SK-N-SH (cell line): ENCODE results near the gene STUB1. TPM values are rescaled to one million over a fixed set of nuclear protein-coding genes. Genes with fewer than 3 reads are reported as not detected.

ENCODE experiments used
- CTCF ChIA-PET: fragments of 300-600, 350-600 bp; formaldehyde crosslinking; extraction: SDS; loops from one replicate; lab custom pipeline; 2021; lab: Yijun Ruan, JAX
- POLR2A ChIA-PET: fragments of 350-600 bp; sonication (Branson Sonifier 250); formaldehyde crosslinking; extraction: SDS; loops from one replicate; lab custom pipeline; 2020; ENCODE audit warnings: antibody characterized with exemption, inconsistent platforms; lab: Yijun Ruan, JAX
- DNase-seq: peaks from one replicate; pipeline ENCODE4 v3.0.0; 2012
- H2AFZ ChIP-seq: fragments of 200-600 bp; sonication (generic); 2 replicates; pipeline ENCODE4 v1.8.1; 2016; ENCODE audit warnings: antibody characterized with exemption, mild to moderate bottlenecking, low read depth
- H3F3A ChIP-seq: fragments of 200-600 bp; sonication (generic); replicated peaks from 2 replicates; pipeline ENCODE3; 2016; ENCODE audit warnings: antibody characterized with exemption, mild to moderate bottlenecking; ENCODE audit not compliant: insufficient read depth
- H3K27ac ChIP-seq, 2 experiments: fragments of 200-500 bp in 1 of 2; fragments of 200-600 bp in 1 of 2; sonication (Bioruptor generic) in 1 of 2; sonication (generic), shearing (Covaris generic) in 1 of 2; 2 replicates each; pipeline versions ENCODE4 v1.5.1 to v1.6.1; 2014 to 2016; ENCODE audit warnings: low read depth in 2 of 2, inconsistent platforms in 1 of 2, low read length in 1 of 2, mild to moderate bottlenecking in 1 of 2, mixed read lengths in 1 of 2
- H3K27me3 ChIP-seq: fragments of 200-600 bp; sonication (generic), shearing (Covaris generic); 2 replicates; pipeline ENCODE4 v1.6.1; 2016; ENCODE audit warnings: mixed run types; ENCODE audit not compliant: insufficient read depth
- H3K36me3 ChIP-seq, 2 experiments: fragments of 200-500 bp in 1 of 2; fragments of 200-600 bp in 1 of 2; sonication (Bioruptor generic) in 1 of 2; sonication (generic) in 1 of 2; replicated peaks in 1 of 2; 2 replicates each; pipeline versions ENCODE3 to v1.5.1; 2014 to 2016; ENCODE audit warnings: low read length in 1 of 2, mild to moderate bottlenecking in 1 of 2; ENCODE audit not compliant: insufficient read depth in 2 of 2, control insufficient read depth in 1 of 2
- H3K4me1 ChIP-seq, 2 experiments: fragments of 200-500 bp in 1 of 2; fragments of 200-600 bp in 1 of 2; sonication (Bioruptor generic) in 1 of 2; sonication (generic), shearing (Covaris generic) in 1 of 2; 2 replicates each; pipeline versions ENCODE4 v1.5.1 to v1.6.1; 2014 to 2016; ENCODE audit warnings: low read depth in 1 of 2, low read length in 1 of 2, mixed run types in 1 of 2; ENCODE audit not compliant: insufficient read depth in 2 of 2, control insufficient read depth in 1 of 2
- H3K4me2 ChIP-seq: fragments of 200-600 bp; sonication (generic), shearing (Covaris generic); 2 replicates; pipeline ENCODE4 v1.6.1; 2017; ENCODE audit warnings: mixed run types
- H3K4me3 ChIP-seq, 2 experiments: fragments of 200-500 bp in 1 of 2; fragments of 200-600 bp in 1 of 2; sonication (Bioruptor generic) in 1 of 2; sonication (generic), shearing (Covaris generic) in 1 of 2; 2 replicates each; pipeline versions ENCODE4 v1.5.1 to v1.8.1; 2014 to 2016; ENCODE audit warnings: low read depth in 2 of 2, inconsistent platforms in 1 of 2, low read length in 1 of 2, mild to moderate bottlenecking in 1 of 2, mixed read lengths in 1 of 2, moderate library complexity in 1 of 2
- H3K79me2 ChIP-seq: fragments of 200-600 bp; sonication (generic); 2 replicates; pipeline ENCODE4 v1.8.1; 2017; ENCODE audit warnings: mild to moderate bottlenecking; ENCODE audit not compliant: insufficient read depth
- H3K9ac ChIP-seq: fragments of 200-600 bp; sonication (generic); 2 replicates; pipeline ENCODE4 v1.6.1; 2017; ENCODE audit warnings: mixed run types
- H3K9me2 ChIP-seq: fragments of 200-600 bp; sonication (generic); 2 replicates; pipeline ENCODE4 v1.6.1; 2017; ENCODE audit warnings: mixed run types
- H3K9me3 ChIP-seq: fragments of 200-600 bp; sonication (generic); 2 replicates; pipeline ENCODE4 v1.6.1; 2017; ENCODE audit warnings: mixed run types, mild to moderate bottlenecking, moderate library complexity
- H4K20me1 ChIP-seq: fragments of 200-600 bp; sonication (generic); 2 replicates; pipeline ENCODE4 v1.6.1; 2017; ENCODE audit warnings: mild to moderate bottlenecking, mixed run types; ENCODE audit not compliant: insufficient read depth
- CHD2 ChIP-seq: fragments of 150-350 bp; IDR thresholded peaks from 2 replicates; pipeline ENCODE4 v1.6.1; 2018; ENCODE audit warnings: low read length; ENCODE audit not compliant: partially characterized antibody
- ELF1 ChIP-seq: IDR thresholded peaks from 2 replicates; pipeline ENCODE4 v1.4.0; 2012
- FOSL2 ChIP-seq: IDR thresholded peaks from 2 replicates; pipeline ENCODE4 v1.4.0; 2012; ENCODE audit warnings: low read depth, mild to moderate bottlenecking, moderate library complexity, borderline replicate concordance
- FOXM1 ChIP-seq: IDR thresholded peaks from 2 replicates; pipeline ENCODE4 v1.4.0; 2012; ENCODE audit warnings: low read depth, mild to moderate bottlenecking
- GABPA ChIP-seq: IDR thresholded peaks from 2 replicates; pipeline ENCODE4 v1.4.0; 2012; ENCODE audit warnings: low read depth, mild to moderate bottlenecking
- GATA2 ChIP-seq: sonication (generic); formaldehyde crosslinking; IDR thresholded peaks from 2 replicates; pipeline ENCODE4 v1.5.0; 2020; ENCODE audit warnings: mild to moderate bottlenecking, missing genetic modification reagents
- MEF2A ChIP-seq: IDR thresholded peaks from 2 replicates; pipeline ENCODE4 v1.4.0; 2012; ENCODE audit warnings: low read depth, borderline replicate concordance
- MXI1 ChIP-seq: IDR thresholded peaks from 2 replicates; pipeline ENCODE4 v1.6.1; 2012; ENCODE audit warnings: mild to moderate bottlenecking, low read depth, low read length, improper control_type of control experiment
- NRF1 ChIP-seq: IDR thresholded peaks from 2 replicates; pipeline ENCODE4 v1.6.1; 2012; ENCODE audit warnings: low read depth, mild to moderate bottlenecking, low read length
- POLR2AphosphoS5 ChIP-seq: IDR thresholded peaks from 2 replicates; pipeline ENCODE4 v1.6.1; 2012; ENCODE audit warnings: low read depth, low read length
- RFX5 ChIP-seq: IDR thresholded peaks from 2 replicates; pipeline ENCODE4 v1.6.1; 2012; ENCODE audit warnings: mild to moderate bottlenecking, improper control_type of control experiment, low read length
- RXRA ChIP-seq: IDR thresholded peaks from 2 replicates; pipeline ENCODE4 v1.4.0; 2012; ENCODE audit warnings: low read depth, mild to moderate bottlenecking, borderline replicate concordance
- TAF1 ChIP-seq: IDR thresholded peaks from 2 replicates; pipeline ENCODE4 v1.6.1; 2012; ENCODE audit warnings: low read depth, mild to moderate bottlenecking, low read length, moderate library complexity, borderline replicate concordance
- TCF12 ChIP-seq: IDR thresholded peaks from 2 replicates; pipeline ENCODE4 v1.4.0; 2012
- TEAD4 ChIP-seq: IDR thresholded peaks from 2 replicates; pipeline ENCODE4 v1.4.0; 2012; ENCODE audit warnings: mild to moderate bottlenecking, borderline replicate concordance; ENCODE audit not compliant: insufficient read depth
- WGBS: methylation state at CpG from one replicate; pipeline ENCODE4 v1.1.6; 2017; ENCODE audit warnings: low lambda C conversion rate; 5-methylcytosine and 5-hydroxymethylcytosine counted together
- polyA plus RNA-seq, 3 experiments: library from polyadenylated mRNA; depleted of rRNA; stranded (reverse); fragments of >200 nt; gene quantifications; 2 replicates each; pipeline ENCODE4 v1.2.3, GENCODE V29; 2012
- TF ChIP-seq, protein P1 (sequence below): IDR thresholded peaks from 2 replicates; pipeline ENCODE4 v1.4.0; 2012; ENCODE audit warnings: low read depth, borderline replicate concordance
- TF ChIP-seq, protein P2 (sequence below): fragments of 150-350 bp; IDR thresholded peaks from 2 replicates; pipeline ENCODE4 v1.6.1; 2016; ENCODE audit warnings: mild to moderate bottlenecking, low read depth, low read length
- TF ChIP-seq, protein P3 (sequence below): IDR thresholded peaks from 2 replicates; pipeline ENCODE4 v1.4.0; 2012; ENCODE audit warnings: low read depth, borderline replicate concordance
- TF ChIP-seq, protein P4 (sequence below): fragments of 150-350 bp; IDR thresholded peaks from 2 replicates; pipeline ENCODE4 v1.6.1; 2017; ENCODE audit warnings: antibody characterized with exemption, low read length, low read depth, borderline replicate concordance
- TF ChIP-seq, protein P5 (sequence below): IDR thresholded peaks from 2 replicates; pipeline ENCODE4 v1.4.0; 2012; ENCODE audit warnings: low read depth

The STUB1 gene
- polyA plus RNA-seq, 1 of the 3 experiments (the other 2 are of a cell fraction) = 323 TPM

DNA sequence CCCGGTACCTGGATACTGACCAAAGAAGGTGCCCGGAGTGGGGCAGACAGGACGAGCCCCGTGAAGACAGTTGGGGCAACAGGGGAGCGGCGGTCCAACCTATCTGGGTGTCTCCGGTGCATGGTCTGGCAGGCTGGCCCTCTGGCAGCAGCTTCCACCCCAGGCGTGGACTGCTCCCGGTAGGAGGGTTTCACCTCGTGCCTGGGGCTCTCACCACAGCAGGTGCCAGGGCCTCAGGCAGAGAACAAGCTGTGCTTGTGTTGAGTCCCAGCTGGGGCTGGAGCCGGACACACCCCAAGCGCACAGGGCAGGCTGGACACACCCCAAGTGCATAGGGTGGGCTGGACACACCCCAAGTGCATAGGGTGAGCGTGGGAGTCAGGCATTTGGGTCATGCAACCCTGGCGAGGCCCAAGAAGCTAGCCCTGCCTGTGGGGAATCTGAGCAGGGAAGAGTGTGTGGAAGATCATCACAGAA lies 26.9 kb downstream of the STUB1 start:
- no peak overlapping the region for H3K27ac ChIP-seq
- no peak overlapping the region for H2AFZ ChIP-seq
- no peaks in the 10 kb centered on the region for H3K9me3 ChIP-seq
- H3K4me3 ChIP-seq = no peak overlapping the region
- no peaks in the 10 kb centered on the region for H3K27me3 ChIP-seq
- peaks cover 27% of the 10 kb centered on the region for H4K20me1 ChIP-seq
- POLR2A ChIA-PET = interaction anchor here (0.6 to 1.2 kb wide), 7 partner anchors 9 to 88 kb away, joined by 3 to 4 read pairs (median 4); partner anchors contain the start of genes ANTKMT and STUB1
- H3F3A ChIP-seq = peaks cover 18% of the 10 kb centered on the region
- H3K36me3 ChIP-seq = no peaks in the 10 kb centered on the region
- no peak overlapping the region for H3K4me2 ChIP-seq
- peaks cover 23 to 44% of the 10 kb centered on the region in 2 experiments; a peak in 2 of 4 replicates for H3K4me1 ChIP-seq
- CTCF ChIA-PET = interaction anchor here (1.0 to 22.4 kb wide), 9 partner anchors 9 to 348 kb away, joined by 3 to 358 read pairs (median 5); partner anchors contain the start of genes ANTKMT, CCDC78, CIAO3 and HAGHL
- peaks cover 31% of the 10 kb centered on the region for H3K79me2 ChIP-seq
- WGBS = 77% methylated on average over 5 of the region's 14 CpGs
- no peak for DNase-seq
- H3K9ac ChIP-seq = no peak overlapping the region
- H3K9me2 ChIP-seq = no peaks in the 10 kb centered on the region
- TF ChIP-seq RXRA = no peak
- TF ChIP-seq, protein P1, sequence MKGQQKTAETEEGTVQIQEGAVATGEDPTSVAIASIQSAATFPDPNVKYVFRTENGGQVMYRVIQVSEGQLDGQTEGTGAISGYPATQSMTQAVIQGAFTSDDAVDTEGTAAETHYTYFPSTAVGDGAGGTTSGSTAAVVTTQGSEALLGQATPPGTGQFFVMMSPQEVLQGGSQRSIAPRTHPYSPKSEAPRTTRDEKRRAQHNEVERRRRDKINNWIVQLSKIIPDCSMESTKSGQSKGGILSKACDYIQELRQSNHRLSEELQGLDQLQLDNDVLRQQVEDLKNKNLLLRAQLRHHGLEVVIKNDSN = no peak
- no peak for TF ChIP-seq TEAD4
- TF ChIP-seq TCF12 = no peak
- TF ChIP-seq GATA2 (CRISPR knock-in tag) = no peak
- no peak for TF ChIP-seq FOXM1
- TF ChIP-seq CHD2 = no peak
- TF ChIP-seq RFX5 = no peak
- TF ChIP-seq, protein P2, sequence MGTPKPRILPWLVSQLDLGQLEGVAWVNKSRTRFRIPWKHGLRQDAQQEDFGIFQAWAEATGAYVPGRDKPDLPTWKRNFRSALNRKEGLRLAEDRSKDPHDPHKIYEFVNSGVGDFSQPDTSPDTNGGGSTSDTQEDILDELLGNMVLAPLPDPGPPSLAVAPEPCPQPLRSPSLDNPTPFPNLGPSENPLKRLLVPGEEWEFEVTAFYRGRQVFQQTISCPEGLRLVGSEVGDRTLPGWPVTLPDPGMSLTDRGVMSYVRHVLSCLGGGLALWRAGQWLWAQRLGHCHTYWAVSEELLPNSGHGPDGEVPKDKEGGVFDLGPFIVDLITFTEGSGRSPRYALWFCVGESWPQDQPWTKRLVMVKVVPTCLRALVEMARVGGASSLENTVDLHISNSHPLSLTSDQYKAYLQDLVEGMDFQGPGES = no peak
- TF ChIP-seq MEF2A = no peak
- TF ChIP-seq FOSL2 = no peak
- TF ChIP-seq TAF1 = no peak

DNA sequence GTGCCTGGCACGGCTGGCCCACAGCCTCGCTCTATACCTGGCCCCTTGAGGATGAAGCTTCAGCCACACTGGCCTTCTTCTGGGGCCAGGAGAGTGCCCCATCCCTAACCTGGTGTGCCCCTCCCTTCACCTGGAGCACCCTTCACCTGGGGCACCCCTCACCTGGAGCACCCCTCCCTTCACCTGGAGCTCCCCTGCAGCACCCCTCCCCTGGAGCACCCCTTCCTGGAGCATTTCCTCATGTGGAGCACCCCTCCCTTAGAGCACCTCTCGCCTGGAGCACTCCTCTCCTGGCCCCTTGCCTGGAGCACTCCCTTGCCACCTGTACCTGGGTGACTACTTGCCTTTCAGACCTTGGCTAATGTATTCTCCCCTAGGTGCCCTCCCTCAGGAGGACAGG lies 27.8 kb downstream of the STUB1 start:
- H3K9me2 ChIP-seq = no peaks in the 10 kb centered on the region
- no peaks in the 10 kb centered on the region for H3K36me3 ChIP-seq
- peaks cover 18% of the 10 kb centered on the region for H4K20me1 ChIP-seq
- POLR2A ChIA-PET = interaction anchor here (0.5 to 2.8 kb wide), 3 partner anchors 12 to 285 kb away, joined by 3 to 19 read pairs (median 4); partner anchors contain the start of genes ANTKMT, CHTF18 and RPUSD1
- peaks cover 23 to 44% of the 10 kb centered on the region in 2 experiments; a peak in 2 of 4 replicates for H3K4me1 ChIP-seq
- H3F3A ChIP-seq = peaks cover 27% of the 10 kb centered on the region
- H3K4me2 ChIP-seq = no peak overlapping the region
- H3K79me2 ChIP-seq = peaks cover 22% of the 10 kb centered on the region
- H3K9ac ChIP-seq = no peak overlapping the region
- H3K27me3 ChIP-seq = no peaks in the 10 kb centered on the region
- WGBS = 85% methylated on average over 3 of the region's 3 CpGs
- CTCF ChIA-PET = interaction anchor here (1.6 to 22.4 kb wide), 5 partner anchors 8 to 347 kb away, joined by 4 to 358 read pairs (median 29); partner anchors contain the start of genes ANTKMT, CCDC78, CIAO3 and HAGHL
- H3K4me3 ChIP-seq = no peak overlapping the region
- H3K27ac ChIP-seq = no peak overlapping the region
- no peak for DNase-seq
- no peaks in the 10 kb centered on the region for H3K9me3 ChIP-seq
- H2AFZ ChIP-seq = no peak overlapping the region
- TF ChIP-seq, protein P2 = no peak
- TF ChIP-seq, protein P3, sequence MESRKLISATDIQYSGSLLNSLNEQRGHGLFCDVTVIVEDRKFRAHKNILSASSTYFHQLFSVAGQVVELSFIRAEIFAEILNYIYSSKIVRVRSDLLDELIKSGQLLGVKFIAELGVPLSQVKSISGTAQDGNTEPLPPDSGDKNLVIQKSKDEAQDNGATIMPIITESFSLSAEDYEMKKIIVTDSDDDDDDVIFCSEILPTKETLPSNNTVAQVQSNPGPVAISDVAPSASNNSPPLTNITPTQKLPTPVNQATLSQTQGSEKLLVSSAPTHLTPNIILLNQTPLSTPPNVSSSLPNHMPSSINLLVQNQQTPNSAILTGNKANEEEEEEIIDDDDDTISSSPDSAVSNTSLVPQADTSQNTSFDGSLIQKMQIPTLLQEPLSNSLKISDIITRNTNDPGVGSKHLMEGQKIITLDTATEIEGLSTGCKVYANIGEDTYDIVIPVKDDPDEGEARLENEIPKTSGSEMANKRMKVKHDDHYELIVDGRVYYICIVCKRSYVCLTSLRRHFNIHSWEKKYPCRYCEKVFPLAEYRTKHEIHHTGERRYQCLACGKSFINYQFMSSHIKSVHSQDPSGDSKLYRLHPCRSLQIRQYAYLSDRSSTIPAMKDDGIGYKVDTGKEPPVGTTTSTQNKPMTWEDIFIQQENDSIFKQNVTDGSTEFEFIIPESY = no peak
- TF ChIP-seq, protein P4, sequence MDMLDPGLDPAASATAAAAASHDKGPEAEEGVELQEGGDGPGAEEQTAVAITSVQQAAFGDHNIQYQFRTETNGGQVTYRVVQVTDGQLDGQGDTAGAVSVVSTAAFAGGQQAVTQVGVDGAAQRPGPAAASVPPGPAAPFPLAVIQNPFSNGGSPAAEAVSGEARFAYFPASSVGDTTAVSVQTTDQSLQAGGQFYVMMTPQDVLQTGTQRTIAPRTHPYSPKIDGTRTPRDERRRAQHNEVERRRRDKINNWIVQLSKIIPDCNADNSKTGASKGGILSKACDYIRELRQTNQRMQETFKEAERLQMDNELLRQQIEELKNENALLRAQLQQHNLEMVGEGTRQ = no peak
- TF ChIP-seq MXI1 = no peak
- no peak for TF ChIP-seq TEAD4
- TF ChIP-seq, protein P5, sequence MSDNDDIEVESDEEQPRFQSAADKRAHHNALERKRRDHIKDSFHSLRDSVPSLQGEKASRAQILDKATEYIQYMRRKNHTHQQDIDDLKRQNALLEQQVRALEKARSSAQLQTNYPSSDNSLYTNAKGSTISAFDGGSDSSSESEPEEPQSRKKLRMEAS = no peak
- TF ChIP-seq ELF1 = no peak
- no peak for TF ChIP-seq POLR2AphosphoS5
- no peak for TF ChIP-seq FOSL2
- TF ChIP-seq RFX5 = no peak
- no peak for TF ChIP-seq GABPA
- no peak for TF ChIP-seq TCF12
- TF ChIP-seq NRF1 = no peak
